Measurements from ENCODE around the gene NEURL3.

DNA sequence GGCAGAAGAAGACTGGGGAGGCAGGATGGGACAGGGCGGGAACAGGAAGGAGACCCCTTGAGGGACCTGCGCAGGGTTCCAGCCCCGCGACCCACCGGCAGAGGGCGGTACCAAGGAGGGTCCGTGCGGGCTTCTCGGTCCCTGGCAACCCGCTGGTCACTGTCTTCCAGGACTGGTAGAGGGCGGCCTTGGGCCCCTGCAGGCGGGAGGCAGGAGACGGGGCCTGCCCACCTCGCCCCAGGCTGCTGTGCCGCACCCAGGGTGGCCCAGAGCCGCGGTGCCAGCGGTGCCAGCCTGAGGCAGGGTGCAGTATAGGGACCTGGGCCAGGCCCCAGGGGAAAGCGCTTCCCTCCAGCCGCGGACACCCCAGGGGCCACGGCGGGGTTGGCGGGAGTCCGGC is 34.5 kb downstream of the NEURL3 start:
- no peak for TF ChIP-seq EZH2 (IDR thresholded peaks at IDR 0.05; ENCODE audit: borderline replicate concordance, insufficient read depth, low read depth, low read length, poor library complexity, severe bottlenecking)
- TF ChIP-seq, protein P1, sequence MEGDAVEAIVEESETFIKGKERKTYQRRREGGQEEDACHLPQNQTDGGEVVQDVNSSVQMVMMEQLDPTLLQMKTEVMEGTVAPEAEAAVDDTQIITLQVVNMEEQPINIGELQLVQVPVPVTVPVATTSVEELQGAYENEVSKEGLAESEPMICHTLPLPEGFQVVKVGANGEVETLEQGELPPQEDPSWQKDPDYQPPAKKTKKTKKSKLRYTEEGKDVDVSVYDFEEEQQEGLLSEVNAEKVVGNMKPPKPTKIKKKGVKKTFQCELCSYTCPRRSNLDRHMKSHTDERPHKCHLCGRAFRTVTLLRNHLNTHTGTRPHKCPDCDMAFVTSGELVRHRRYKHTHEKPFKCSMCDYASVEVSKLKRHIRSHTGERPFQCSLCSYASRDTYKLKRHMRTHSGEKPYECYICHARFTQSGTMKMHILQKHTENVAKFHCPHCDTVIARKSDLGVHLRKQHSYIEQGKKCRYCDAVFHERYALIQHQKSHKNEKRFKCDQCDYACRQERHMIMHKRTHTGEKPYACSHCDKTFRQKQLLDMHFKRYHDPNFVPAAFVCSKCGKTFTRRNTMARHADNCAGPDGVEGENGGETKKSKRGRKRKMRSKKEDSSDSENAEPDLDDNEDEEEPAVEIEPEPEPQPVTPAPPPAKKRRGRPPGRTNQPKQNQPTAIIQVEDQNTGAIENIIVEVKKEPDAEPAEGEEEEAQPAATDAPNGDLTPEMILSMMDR (IDR thresholded peaks at IDR 0.05) = peak; percentile 75

Data from B cell (primary cell).